Non-pigmented ciliary epithelial cell (primary cell): Measurements from ENCODE around the gene MARK3.

Experiments
- DNase-seq: peaks from one replicate; pipeline ENCODE4 v3.0.0-alpha.2; 2010; ENCODE audit warnings: low read depth

The MARK3 gene

GRCh38 chr14:103527408-103528145, 142.4 kb downstream of the MARK3 start:
- DNase-seq = no peak

GRCh38 chr14:103528146-103528586, 143.0 kb downstream of the MARK3 start:
- DNase-seq = no peak

GRCh38 chr14:103528587-103529382, 143.6 kb downstream of the MARK3 start, which contains the start of gene TRMT61A:
TSS of gene TRMT61A (plus strand) at chr14:103529196. CDS start at chr14:103529979, 783 bp downstream.
- peak; percentile 51 for DNase-seq

GRCh38 chr14:103529383-103530365, 144.5 kb downstream of the MARK3 start:
- no peak for DNase-seq

- DNase-seq = no peak
Measured at GRCh38 chr14:103530390-103530789, 145.2 kb downstream of the MARK3 start.

DNA sequence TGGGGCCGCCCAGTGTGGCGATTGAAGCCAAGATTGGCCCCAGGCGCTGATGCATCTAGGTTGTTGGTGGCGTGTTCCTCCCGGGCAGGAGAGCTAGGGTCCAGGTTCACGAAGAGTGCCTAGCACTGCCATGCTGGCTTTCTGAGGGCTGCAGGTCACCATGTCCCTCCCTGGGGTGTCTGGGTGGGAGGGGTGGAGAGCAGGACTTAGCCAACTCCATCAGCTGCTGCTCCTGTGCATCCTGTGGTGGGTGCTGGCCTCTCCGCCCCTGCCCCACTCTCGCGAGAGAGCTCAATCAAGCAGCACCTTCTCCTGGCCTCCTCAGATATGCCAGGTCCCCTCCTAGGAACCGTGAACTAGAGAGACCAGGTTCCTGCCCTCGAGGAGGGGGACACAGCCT, 145.6 kb downstream of the MARK3 start:
- no peak for DNase-seq

GRCh38 chr14:103531421-103532215, 146.4 kb downstream of the MARK3 start:
- no peak for DNase-seq

GRCh38 chr14:103532216-103533136, 147.3 kb downstream of the MARK3 start:
- DNase-seq = no peak

GRCh38 chr14:103533137-103533998, 148.2 kb downstream of the MARK3 start:
- no peak for DNase-seq

GRCh38 chr14:103533999-103534575, 148.9 kb downstream of the MARK3 start:
- DNase-seq = no peak

DNA sequence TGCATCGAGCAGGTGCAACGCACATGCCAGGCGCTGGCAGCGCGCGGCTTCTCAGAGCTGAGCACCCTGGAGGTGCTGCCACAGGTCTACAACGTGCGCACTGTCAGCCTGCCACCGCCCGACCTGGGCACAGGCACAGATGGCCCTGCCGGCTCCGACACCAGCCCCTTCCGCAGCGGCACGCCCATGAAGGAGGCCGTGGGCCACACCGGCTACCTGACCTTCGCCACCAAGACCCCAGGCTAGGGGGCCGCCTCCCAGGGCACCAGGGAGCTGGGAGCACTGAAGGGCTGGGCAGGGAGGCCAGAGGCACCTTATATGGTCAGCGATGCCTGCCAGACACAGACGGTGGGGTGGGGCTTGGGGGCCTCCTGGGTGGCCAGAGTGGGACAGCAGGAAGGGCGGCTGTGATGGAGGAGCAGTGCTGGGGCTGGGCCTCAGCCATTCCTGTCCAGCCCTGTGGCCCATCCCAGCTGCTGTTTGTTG, 149.4 kb downstream of the MARK3 start:
- DNase-seq = no peak

DNA sequence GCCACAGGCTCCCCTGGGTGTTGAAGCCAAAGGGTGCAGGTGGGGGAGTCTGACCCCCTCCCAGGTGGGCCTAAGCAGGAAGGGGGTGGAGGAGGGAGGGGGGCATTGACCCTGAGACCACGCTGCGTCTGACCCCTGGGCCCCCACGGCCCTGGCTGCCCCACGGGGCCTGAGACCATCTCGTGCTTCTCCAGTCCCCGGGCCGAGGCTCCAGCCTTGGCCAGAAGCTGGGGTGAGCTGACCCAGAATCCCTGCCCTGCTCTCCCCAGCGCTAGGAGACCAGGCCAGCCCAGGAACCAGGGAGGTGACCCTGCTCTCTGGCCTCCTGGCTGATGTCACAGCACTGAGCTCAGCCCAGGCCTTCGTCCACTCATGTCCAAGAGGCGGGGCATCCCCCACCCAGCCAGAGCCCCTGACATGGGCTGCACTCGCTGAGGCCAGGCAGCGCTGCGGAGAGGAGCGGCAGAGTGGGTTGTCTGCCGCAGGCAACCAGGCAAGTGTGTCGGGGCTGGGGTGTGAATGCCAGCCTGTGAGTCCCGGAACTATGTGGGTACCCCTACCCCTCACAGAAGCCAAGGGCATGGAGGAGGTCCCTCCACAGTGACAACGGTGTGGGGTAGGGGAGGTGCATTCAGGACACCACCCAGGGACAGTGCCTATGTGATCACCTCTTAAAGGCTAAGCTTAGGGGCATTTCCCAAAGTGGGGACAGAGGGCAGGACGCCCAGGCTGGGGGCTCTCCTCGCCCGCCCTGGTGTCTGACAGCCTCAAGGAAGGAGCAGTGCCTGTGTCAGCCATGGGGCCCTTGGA, 150.1 kb downstream of the MARK3 start:
- no peak for DNase-seq

- DNase-seq = no peak
Measured at GRCh38 chr14:103535891-103536565, 150.8 kb downstream of the MARK3 start.

DNA sequence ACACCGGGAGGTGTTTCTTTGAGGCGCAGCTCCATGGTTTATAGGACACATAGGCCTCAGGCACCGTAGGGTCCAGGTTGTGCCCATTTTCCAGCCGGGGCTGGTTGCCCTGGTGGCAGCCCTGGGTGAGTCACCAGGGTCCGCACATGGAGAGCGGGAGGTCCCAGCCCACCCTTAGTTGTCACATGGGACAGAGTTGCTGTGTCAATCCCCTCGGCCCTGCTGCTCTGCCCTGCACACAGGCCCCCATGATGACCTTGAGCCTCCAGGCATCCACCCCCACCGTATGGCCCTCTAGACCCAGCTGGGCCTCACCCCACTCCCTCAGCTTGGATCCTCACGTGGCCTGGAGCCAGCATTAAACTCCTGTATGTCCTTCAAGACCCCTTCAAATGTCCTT, 151.5 kb downstream of the MARK3 start:
- DNase-seq = no peak

DNA sequence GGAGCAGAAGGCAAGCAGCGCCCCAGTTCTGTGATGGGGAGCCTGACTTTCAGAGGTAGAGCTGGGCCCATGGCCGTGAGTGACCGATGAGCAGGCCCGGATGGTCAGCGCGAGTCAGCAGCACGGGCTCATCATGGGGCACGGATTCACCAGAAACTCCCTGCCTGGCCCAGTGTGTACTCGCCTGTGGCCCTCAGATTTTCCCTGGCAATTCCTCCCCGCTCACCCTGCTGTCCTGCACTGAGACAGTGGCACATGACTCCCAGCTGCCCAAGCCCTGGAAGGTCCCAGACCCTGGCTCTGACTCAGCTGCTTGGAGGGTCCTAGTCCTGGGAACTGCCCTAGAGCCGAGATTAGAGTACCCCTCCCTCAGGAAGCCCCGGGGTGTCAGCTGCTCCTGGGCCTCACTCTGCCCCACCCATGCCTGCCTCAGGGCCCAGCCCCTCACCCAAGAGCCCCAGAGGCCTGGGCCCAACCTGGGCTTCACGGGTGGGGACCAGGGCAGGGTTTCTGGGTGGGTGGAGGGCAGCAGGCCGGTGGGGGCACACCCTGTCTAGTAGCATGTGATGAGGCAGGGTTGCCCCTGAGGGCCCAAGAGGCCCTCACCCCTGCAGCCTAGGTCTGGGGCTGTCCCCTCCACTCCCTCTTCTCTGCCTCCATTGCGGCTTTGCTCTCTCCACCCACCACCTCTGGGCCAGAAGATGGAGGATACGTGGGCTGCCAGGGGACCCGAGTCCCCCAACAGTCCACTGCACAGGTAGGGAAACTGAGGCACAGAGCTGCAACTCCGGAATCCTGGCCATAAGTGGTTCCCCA, 152.2 kb downstream of the MARK3 start:
- DNase-seq = no peak
